GM19455 (cell line): ENCODE results near the gene INPP4A.

ENCODE experiments used
- ATAC-seq: cut with Tn5 transposase; IDR thresholded peaks from one replicate; pipeline ENCODE4 v1.9.1; 2021; ENCODE audit not compliant: unreplicated experiment

Gene INPP4A

DNA sequence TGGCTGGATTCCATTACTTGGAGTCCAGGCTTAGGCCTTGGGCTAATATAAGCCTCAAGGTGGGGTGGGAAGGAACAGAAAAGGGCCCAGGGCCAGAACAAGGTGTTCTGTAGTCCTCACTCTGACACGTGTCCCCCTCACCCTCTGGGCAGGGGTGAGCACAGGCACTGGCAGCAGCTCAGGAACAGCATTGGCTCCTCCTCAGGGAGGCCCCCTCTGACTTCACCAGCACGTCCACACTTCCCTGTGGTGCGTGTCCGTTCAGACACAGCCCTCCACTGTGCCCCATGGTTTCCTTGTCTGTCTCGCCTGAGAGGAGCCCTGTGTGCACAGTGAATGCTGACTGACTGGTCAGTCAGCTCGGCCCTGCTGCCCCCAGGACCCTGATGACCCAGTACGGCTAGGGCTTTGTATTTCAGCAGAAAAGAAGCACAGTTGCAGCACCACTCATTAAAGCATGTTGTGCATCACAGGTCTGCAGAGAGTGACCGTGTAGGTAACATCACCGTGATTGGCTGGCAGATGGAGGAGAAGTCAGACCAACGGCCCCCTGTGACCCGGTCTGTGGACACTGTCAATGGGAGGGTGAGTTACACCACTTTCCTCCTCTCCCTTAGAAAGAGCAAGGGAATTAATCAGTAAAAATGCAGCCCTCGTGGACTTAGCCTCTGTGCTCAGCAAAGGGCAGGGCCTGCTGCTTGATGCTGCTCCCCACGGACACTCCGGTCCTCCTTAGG, 92.9 kb downstream of the INPP4A start:
- ATAC-seq: no peak

- no peak for ATAC-seq
Observed at GRCh38 chr2:98538280-98539041, 93.8 kb downstream of the INPP4A start.

GRCh38 chr2:98539056-98539735, 94.5 kb downstream of the INPP4A start:
- no peak for ATAC-seq

DNA sequence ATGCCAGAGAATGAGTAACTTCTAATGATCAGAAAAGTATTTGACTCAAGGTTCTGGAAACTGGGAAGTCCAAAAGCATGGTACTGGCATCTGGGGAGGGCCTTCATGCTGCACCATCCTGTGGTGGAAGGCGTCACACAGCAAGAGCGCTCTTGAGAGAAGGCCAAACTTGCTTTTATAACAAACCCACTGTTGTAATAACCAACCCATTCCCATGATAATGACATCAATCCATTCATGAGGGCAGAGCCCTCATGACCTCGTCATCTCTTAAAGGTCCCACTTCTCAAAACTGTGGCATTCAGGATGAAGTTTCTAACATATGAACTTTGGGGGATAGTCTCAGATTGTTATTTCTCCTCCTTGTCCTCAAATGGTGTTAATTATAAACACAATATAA, 95.9 kb downstream of the INPP4A start:
- ATAC-seq: no peak

DNA sequence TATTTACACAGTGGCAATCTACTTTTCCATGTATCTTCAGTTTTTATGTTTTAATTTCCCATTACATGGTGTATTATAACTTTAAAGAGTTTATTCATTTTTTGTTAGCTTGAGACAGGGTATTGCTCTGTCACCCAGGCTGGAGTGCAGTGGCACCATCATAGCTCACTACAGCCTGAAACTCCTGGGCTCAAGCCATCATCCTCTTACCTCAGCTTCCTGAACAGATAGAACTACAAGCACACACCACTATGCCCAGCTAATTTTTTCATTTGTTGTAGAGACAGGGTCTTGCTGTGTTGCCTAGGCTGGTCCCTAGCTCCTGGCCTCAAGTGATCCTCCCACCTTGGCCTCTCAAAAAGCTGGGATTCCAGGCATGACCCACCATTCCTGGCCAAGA, 96.8 kb downstream of the INPP4A start:
- no peak for ATAC-seq

GRCh38 chr2:98541906-98542305, 97.2 kb downstream of the INPP4A start:
- no peak for ATAC-seq

DNA sequence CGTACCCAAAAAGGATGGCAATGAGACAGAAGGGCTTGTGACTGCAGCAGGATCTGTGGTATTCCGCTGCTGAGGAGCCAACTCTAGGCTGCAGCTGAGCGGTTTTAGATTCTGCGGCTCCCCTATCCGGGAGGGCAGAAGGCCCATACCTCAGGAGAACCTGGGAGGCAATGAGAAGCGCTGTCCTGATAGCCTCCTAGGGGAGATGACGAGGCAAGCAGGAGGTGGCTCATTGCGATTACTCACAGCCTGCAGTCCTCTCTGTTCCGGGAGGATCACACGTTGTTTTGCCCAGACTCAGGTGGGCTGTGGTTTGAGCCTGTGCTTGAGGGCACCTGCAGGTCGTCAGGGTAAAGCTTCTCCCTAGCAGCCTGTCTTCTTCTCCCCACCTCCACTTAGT, 98.6 kb downstream of the INPP4A start:
- ATAC-seq: no peak

GRCh38 chr2:98543842-98544241, 99.2 kb downstream of the INPP4A start:
- no peak for ATAC-seq

- ATAC-seq: no peak
Observed at GRCh38 chr2:98545591-98545990, 100.9 kb downstream of the INPP4A start.

DNA sequence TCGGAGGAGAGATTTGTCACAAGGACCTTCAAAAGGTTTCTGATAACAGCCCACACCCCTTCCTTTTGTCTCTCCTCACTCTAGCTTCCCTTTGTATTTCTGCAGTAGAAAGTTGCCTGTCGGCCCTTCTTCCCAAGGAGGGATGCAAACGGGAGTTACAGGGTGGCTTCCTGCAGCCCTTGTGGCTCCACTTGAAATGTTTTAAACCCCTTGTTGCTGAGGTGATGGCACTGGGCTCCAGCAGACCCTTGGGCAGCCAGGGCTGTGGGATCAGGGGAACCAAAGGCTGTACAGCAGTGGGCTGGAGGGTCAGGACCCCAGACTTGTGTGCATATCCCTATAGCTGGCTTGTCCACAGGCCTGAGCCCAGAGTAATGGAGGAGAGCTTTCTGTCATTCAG, 101.5 kb downstream of the INPP4A start:
- no peak for ATAC-seq

DNA sequence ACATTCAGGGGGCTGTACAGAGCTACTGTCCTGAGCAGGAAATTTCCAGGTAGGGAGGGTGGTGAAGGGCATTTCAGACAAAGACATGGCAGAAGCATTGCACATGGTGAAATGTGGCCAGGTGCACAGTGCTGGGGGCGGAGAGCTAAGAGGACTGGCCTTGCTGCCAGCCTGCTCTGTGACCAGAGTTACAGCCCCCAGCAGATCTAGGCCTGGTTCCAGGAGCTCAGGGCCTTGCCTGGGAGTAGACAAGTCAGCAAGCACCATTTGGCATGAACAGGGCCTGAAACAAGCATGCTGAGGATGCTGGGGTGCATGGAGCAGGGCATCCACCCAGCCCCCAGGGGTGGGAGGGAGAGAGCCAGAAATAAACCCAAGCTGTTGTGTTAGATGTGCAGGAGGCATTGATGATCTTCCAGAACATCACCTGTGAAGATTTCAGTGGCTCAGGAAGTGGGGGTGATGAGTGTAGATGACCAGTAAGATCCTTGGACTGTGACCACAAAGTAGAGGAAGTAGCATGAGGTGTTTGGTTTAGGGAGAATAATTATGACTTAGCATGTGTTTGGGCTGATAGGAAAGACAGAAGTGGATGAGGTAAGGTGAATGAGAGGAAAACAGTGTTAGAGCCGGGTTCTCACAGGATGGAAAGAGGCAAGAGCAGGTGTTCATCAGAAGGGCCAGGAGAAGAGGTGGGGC, 102.6 kb downstream of the INPP4A start:
- ATAC-seq: no peak

DNA sequence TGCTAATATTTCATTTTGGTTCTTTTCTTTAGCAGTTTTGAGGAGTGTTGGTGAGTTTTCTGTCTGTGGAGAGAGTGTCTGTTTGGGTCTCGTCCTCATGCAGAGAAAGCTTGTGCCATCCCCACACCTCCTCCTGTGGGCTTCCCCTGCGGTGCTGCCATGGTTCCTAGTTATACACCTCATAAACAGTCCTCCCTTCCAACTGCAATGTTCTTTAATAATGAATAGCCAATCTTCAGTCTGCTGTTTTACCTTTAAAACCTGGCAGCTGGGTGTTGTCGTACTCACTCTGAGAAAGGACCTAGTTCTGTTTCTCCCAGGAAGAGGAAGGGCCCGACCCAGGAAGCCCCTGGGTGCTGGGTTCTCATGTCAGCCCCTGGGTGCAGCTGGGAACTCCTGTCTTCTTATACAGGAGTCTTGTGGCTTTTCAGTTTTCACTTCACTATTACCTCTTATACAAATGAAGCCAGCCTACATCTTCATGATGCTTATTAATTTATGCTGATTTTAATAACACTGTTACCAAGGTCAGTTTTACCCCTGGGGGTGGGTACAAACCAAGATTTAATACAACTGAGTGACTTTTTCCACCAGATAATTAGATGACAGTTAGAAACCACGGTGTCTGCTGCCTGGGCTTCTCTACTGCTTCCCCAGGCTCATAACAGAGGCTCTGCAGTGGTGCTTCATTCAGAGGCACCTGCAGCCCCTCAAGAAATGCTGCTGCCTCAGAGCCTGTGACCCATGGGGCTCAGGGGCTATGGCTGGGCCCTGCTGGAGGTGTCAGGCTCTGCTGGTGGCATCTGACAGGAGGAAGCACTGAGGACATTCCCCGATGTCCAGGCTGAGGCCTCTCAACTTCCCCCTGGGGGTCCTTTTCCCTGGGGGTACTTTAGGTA, 104.5 kb downstream of the INPP4A start:
- ATAC-seq: peak; percentile 64

GRCh38 chr2:98550165-98550564, 105.5 kb downstream of the INPP4A start:
- ATAC-seq: no peak

- no peak for ATAC-seq
Observed at GRCh38 chr2:98551316-98551715, 106.7 kb downstream of the INPP4A start.

DNA sequence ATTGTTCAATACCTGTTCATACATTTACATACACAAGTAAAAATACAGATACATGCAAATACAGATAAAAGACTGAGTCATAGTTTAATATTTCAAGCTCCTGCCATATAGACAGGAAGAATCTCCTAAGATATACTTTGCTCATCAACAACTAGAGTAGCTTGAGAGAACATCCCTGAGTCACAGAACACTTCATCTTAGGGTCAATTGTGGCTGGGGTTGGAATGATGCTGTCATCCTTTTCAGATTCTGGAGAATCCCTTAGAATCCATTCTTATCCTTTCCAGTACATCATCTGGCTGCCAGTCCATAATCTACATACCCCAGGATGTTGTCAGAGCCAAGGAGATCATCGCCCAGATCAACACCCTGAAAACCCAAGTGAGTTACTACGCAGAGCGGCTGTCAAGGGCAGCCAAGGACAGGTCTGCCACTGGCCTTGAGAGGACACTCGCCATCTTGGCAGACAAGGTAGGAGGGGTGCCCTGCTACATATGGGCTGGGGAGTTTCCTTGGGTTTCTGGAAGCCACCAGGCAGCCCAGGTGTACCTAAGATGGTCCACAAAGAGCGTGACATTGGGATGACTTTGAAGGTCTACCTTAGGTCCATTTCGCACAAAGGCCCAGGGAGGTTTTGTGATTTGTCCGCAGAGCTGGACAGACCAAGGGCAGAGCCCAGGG, 108.0 kb downstream of the INPP4A start:
- no peak for ATAC-seq

DNA sequence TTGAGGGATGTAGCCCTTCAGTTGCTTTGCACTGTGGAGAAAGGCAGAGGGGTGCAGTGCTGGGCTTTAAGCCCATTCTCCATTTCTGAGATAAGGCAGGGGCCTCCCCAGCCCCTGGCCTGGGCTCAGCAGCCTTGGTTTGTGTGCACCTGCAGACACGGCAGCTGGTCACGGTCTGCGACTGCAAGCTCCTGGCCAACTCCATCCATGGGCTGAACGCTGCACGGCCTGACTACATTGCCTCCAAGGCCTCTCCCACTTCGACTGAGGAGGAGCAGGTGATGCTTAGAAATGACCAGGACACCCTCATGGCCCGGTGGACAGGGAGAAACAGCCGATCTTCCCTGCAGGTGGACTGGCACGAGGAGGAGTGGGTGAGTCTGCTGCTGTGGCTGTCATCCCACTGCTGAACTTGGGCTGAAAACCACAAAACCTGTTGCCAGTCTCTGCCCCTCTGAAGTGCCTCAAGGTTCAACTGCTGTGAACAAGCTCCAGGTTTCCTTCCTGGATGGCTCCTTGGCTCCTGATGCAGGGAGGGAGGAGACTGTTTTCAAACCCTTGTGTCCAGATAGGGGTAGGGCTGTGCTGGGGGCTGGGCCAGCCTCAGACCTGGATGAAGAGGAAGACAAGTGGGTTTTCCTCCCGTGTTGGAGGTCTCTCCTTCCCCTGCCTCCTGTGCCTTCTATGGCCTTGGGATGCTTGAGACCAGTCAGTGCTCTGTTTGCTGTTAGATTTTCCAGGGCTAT, 109.6 kb downstream of the INPP4A start:
- no peak for ATAC-seq

DNA sequence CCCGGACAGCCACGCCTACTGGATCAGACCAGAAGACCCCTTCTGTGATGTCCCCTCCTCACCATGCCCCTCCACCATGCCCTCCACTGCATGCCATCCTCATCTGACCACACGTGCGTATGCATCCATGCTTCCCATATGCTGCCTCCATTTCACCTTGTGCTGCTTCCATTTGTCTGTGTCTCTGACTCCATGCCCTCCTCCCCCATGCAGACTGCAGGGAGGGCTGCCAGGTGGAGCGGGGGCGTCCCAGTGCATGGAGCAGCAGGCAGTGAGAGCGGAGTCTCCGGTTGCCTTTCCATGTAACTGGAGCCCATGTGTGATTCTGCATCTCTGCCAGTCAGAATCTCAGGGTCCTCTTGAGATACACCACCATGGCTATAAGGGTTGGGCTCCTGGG, 111.0 kb downstream of the INPP4A start:
- no peak for ATAC-seq

DNA sequence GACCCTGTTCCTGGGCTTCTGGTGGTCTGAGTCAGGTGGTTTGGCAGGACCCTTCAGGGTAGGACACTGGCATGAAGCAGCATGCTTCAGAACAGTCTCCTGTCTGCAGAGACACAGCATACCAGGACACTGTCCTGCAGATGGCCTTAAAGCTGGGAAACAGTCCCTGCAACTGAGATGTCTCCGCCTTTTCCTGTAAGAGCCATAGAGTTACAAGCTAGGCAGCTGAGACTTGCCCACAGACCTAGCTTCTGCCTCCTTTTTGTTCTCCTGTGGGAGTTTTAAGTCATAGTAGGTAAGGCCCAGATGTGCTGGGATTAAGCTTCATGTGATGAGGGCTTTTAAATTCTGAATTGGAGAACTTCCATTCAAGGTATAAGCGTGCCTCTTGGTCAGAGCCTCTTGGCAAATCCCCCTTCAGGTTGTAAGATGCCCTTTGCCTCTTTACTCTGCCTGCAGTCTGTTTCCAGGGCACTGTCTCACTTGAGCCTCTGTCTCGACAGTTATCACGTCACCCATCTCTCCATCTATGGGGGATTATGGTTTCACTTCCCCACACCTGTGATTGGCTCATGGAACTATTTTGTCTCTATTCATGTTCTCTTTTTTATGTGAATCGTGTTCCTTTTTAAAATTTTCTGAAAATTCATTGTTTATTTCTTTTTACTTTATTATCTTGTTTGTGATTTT, 111.8 kb downstream of the INPP4A start:
- ATAC-seq: no peak
